GM21447 (cell line): ENCODE measurements around the gene SPR.

ENCODE experiments used
- ATAC-seq: cut with Tn5 transposase; IDR thresholded peaks from one replicate; pipeline ENCODE4 v1.9.1; 2021; ENCODE audit not compliant: unreplicated experiment

SPR gene

GRCh38 chr2:72929010-72929409 is 41.8 kb downstream of the SPR start:
- no peak for ATAC-seq

- no peak for ATAC-seq
These were observed 44.2 kb downstream of the SPR start for GRCh38 chr2:72931280-72931910.

GRCh38 chr2:72932045-72932740 is 45.0 kb downstream of the SPR start:
- no peak for ATAC-seq

- no peak for ATAC-seq
These were observed 45.6 kb downstream of the SPR start for GRCh38 chr2:72932805-72933204.

GRCh38 chr2:72933207-72933606 is 46.0 kb downstream of the SPR start:
- no peak for ATAC-seq

- ATAC-seq = no peak
These were observed 46.5 kb downstream of the SPR start for GRCh38 chr2:72933646-72934151.

GRCh38 chr2:72934683-72935610 is 47.7 kb downstream of the SPR start:
- ATAC-seq = no peak

GRCh38 chr2:72935611-72935957 is 48.4 kb downstream of the SPR start:
- ATAC-seq = no peak

- no peak for ATAC-seq
These were observed 49.6 kb downstream of the SPR start for GRCh38 chr2:72936660-72937355.

GRCh38 chr2:72937356-72937669 is 50.1 kb downstream of the SPR start:
- no peak for ATAC-seq

- ATAC-seq = no peak
These were observed 51.2 kb downstream of the SPR start for GRCh38 chr2:72938455-72938854.

- no peak for ATAC-seq
These were observed 53.2 kb downstream of the SPR start for GRCh38 chr2:72940361-72940760.

- no peak for ATAC-seq
These were observed 53.6 kb downstream of the SPR start for GRCh38 chr2:72940786-72941185.
